ENCODE data around the gene CNTNAP2. TPM values are rescaled to one million over a fixed set of nuclear protein-coding genes. Genes with fewer than 3 reads are reported as not detected.

Gene CNTNAP2
- total and polyA plus RNA-seq, 8 donors = 0.94 to 42.5 (median 38.6) TPM

DNA sequence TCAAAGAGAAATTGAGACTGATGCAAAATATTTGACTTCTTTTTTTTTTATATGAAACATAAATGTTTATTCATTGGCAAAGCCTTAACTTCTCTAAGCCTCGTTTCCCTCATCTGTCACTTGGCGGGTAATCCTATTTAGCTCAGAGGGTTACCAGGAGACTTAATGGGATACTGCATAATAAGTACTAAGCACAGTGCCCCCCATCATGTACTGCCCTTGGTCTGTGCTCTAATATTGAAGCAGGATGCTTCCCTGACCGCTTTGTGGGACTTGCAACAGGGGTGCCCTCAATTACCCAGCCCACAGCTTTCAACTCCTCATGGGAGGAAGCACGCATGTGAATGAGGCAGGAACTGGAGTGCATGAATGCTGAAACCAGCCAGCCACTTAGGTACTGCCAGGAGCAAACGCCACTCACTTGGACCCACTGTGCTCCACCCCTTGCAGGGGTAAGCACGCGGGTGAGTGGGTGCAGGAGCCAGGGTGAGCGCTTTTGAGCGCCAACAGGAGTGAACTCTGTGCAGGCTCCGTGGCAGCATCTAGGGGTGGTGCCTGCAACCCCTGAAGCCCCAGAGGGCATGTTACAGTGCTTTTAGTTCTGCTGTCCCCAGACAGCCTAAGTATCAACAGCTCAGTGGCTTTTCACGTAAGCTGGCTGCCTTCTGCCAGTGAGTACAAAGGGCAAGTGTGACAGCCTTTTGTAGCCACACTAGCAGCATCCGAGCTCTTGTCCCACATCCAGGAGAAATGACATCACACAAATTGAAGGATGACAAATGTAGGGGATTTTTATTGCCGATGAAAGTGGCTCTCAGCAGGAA is 2264.2 kb downstream of the CNTNAP2 start:
- DNase-seq (no peak), ATAC-seq (no peak)
- intact Hi-C loops (cut with DNase I) = no loop called here
- Histone ChIP-seq H3K4me3 (no peak overlapping the region), H3K36me3 (no peaks in the 10 kb centered on the region), H3K9me3 (no peaks in the 10 kb centered on the region), H3K27ac (no peak overlapping the region), H3K27me3 (peaks cover 0 to 20% of the 10 kb centered on the region in 2 donors), H3K4me1 (no peaks in the 10 kb centered on the region)
- TF ChIP-seq, protein P1, sequence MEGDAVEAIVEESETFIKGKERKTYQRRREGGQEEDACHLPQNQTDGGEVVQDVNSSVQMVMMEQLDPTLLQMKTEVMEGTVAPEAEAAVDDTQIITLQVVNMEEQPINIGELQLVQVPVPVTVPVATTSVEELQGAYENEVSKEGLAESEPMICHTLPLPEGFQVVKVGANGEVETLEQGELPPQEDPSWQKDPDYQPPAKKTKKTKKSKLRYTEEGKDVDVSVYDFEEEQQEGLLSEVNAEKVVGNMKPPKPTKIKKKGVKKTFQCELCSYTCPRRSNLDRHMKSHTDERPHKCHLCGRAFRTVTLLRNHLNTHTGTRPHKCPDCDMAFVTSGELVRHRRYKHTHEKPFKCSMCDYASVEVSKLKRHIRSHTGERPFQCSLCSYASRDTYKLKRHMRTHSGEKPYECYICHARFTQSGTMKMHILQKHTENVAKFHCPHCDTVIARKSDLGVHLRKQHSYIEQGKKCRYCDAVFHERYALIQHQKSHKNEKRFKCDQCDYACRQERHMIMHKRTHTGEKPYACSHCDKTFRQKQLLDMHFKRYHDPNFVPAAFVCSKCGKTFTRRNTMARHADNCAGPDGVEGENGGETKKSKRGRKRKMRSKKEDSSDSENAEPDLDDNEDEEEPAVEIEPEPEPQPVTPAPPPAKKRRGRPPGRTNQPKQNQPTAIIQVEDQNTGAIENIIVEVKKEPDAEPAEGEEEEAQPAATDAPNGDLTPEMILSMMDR (IDR thresholded peaks at IDR 0.05) = no peak

DNA sequence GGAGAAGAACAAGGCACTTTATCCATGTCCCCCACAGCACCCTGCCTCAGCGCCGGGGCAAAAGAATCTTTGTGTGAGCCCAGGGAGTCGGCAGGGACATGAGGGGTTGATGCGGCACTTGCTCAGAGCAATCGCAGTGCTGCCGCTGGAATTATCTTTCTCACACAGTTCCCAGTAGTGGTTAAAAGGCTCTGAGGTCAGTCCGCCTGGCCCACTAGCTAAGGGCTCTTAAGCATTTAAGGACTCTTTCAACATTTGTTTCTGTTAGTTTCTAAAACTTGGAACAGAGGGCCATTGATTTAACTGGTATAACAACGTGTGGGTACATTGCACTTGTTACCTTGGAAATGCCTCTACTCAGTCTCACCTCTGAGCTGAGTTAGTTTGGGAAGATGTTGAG is 2266.0 kb downstream of the CNTNAP2 start:
- peak in 1 of 4 donors; percentile 54 for DNase-seq
- H3K36me3 ChIP-seq = no peaks in the 10 kb centered on the region
- TF ChIP-seq, protein P1 (IDR thresholded peaks at IDR 0.05) = no peak
- H3K9me3 ChIP-seq = no peaks in the 10 kb centered on the region
- H3K4me3 ChIP-seq = no peak overlapping the region
- peaks cover 0 to 20% of the 10 kb centered on the region in 2 donors for H3K27me3 ChIP-seq
- no peaks in the 10 kb centered on the region for H3K4me1 ChIP-seq
- intact Hi-C loops (cut with DNase I) = no loop called here
- no peak overlapping the region for H3K27ac ChIP-seq
- ATAC-seq = peak; percentile 94

DNA sequence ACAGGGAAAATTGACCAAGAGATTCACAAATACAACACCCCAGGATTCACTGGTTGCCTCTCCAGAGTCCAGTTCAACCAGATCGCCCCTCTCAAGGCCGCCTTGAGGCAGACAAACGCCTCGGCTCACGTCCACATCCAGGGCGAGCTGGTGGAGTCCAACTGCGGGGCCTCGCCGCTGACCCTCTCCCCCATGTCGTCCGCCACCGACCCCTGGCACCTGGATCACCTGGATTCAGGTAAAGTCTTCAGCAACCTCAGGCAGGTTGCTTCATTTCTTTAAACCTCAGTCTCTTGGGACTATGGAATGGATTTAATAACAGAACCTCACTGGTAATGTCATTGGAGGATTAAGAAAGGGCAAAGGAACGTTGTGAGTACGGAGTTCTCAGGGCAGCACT is 2267.1 kb downstream of the CNTNAP2 start:
- H3K9me3 ChIP-seq = no peaks in the 10 kb centered on the region
- DNase-seq = no peak
- TF ChIP-seq, protein P1 (IDR thresholded peaks at IDR 0.05) = no peak

DNA sequence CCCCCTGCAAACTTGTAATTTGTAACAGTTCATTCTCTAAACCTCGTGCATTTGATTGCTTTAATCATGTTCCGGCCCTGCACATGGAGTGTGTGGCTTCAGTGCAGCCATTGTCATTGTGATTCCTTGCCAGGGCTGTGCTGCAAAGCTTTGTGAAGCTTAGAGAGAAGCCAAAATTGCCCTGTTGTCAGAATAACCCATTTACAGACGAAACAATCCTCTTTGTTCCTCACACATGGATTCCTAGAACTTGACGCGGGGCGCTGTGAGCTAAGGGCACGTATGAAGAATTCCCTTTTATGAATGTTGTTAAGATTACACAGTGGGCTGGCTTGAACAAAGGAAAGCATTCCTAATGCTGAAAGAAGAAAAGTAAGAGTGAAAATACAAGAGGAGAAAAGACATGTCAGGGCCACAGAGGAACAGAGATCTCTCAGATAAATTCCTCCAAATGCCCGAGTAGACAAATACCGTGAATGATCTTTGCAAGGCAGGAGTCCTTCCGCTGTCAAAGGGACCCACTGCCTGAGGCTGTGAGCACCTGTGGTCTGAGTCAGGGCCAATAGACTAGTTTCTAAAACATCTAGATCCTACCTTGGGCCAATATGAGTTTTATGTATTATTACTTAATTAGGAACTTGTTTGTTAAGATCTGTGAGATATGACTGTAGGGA is 2268.5 kb downstream of the CNTNAP2 start:
- intact Hi-C loops (cut with DNase I) = no loop called here
- ATAC-seq (no peak), DNase-seq (no peak)

More for the DNA sequence above, 2267.1 kb downstream of the CNTNAP2 start:
- intact Hi-C loops (cut with DNase I) = no loop called here
- Histone ChIP-seq H3K27ac (no peak overlapping the region), H3K4me1 (no peaks in the 10 kb centered on the region), H3K36me3 (no peaks in the 10 kb centered on the region), H3K4me3 (no peak overlapping the region), H3K27me3 (peaks cover 0 to 20% of the 10 kb centered on the region in 2 donors)
- ATAC-seq = no peak

More for the DNA sequence above, 2268.5 kb downstream of the CNTNAP2 start:
- Histone ChIP-seq H3K4me1 (no peaks in the 10 kb centered on the region), H3K36me3 (no peaks in the 10 kb centered on the region), H3K4me3 (no peak overlapping the region), H3K27ac (no peak overlapping the region), H3K27me3 (peaks cover 0 to 20% of the 10 kb centered on the region in 2 donors), H3K9me3 (peaks cover 0 to 4% of the 10 kb centered on the region in 2 donors)
- TF ChIP-seq, protein P1 (IDR thresholded peaks at IDR 0.05) = no peak

Data from left lung (tissue), 10 donors.